NCI-H774 (cell line): ENCODE results near the gene WDR89.
"Not testable (repeated sequence)": the region's sequence is repeated elsewhere in the genome, so short reads cannot be mapped to it uniquely, and the experiment has no call there.

ENCODE experiments used
- DNase-seq: peaks from one replicate; lab custom pipeline; 2025; lab: John Stamatoyannopoulos, UW

Gene WDR89

GRCh38 chr14:63594455-63595372 lies 47.0 kb downstream of the WDR89 start:
- DNase-seq: no peak

DNA sequence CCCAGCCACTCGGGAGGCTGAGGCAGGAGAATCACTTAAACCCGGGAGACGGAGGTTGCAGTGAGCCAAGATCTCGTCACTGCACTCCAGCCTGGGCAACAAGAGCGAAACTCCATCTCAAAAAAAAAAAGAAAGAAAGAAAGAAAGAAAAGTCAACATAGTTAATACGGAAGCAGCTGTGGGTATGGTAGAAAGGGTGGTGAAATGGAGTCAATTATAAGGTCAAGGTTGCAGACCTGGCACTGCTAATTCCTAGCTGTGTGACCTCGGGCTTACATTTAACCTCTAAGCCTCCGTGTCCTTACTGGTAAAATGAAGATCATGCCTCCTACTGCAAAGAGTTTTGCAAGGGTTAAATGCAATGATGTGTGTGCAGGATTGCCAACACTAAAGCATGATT lies 58.6 kb downstream of the WDR89 start:
- not testable (repeated sequence) for DNase-seq

DNA sequence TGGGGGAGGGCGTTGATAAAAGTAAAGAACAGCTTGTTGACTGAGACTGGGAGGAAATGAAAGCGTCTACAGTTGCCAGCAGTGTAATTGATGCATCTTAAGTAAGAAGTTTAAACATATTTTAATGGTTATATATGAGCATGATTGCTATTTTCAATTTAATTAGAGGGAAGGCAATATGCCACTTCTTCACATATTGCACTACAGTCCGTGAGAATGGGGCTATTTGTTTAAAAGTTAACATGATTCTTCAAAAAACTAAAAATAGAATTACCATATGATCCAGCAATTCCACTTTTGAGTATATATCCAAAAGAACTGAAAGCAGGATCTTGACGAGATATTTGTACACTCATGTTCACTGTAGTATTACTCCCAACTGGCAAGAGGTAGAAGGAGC lies 60.2 kb downstream of the WDR89 start:
- no peak for DNase-seq

DNA sequence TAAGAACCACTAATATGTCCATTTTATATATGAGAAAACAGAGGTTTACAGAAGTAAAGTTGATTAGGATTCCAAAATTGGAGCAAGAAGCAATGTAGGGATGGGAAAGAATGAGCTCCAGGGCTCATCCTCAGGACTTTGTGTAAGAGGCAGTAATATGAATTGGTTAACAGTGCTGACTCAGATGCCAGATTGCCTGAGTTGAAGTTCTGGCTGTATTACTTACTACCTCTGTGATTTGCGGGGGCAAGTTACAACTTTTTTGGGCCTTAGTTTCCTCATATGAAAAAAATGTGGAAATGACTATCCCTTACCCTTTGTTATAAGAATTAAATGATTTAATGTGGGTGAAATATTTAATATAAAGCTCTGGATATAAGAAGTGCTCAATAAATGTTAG lies 63.4 kb downstream of the WDR89 start:
- DNase-seq: no peak

DNA sequence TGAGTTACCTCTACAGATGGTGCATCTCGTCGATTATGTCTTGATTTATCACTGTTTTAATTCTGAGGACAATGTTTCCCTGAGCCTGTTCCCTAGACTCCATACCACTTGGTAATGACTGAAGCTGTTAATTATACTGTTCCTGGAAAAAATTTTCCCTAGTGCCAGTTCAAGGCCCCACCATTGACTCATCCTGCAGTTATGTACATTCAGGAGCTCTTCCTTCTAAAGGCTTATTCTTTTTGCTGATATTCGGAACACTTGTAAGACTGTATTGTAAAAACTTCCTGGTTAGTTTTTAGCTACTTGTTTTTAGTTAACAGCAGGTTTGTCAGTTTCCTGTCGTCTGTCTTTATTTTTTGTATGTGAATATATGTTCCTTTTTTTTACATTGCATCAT lies 68.1 kb downstream of the WDR89 start:
- DNase-seq: no peak

DNA sequence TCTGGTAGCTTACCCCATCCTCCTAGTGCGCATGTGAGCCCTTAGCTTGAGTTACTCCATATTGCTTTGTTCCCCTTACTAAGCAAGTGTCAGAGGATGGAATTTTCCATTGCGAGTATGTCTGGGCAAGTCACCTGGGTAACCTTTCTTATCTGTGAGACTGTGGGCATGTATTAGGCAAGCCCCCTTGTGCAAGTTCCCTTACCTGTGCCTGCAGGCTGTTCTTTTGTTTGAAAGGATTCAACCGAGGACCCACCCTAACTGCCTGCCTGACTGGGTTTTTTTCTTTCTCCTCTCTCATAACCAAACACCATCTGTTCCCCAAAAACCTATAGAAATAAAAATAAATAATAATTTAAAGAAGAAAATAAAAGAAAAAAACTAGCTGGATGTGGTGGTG lies 76.2 kb downstream of the WDR89 start:
- no peak for DNase-seq

DNA sequence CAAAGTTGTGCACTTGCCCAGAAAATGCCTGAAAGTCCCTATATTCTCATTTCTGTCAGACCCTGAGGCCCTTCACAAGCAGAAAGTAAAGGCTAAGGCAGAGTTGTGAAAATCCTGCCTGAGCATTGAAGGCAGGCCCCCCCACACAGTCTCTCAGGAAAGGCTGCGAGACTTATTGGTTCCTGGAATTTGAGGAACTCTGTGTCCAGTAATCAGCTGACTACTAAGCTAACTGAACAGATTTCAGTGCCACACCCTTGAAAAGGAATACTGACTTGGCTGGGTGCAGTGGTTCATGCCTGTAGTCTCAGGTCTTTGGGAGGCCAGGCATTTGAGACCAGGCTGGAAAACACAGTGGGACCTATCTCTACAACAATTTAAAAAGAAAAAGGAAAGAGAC lies 77.4 kb downstream of the WDR89 start:
- DNase-seq: no peak

GRCh38 chr14:63563370-63564026 lies 78.2 kb downstream of the WDR89 start:
- DNase-seq: no peak

GRCh38 chr14:63562405-63562804 lies 79.3 kb downstream of the WDR89 start:
- DNase-seq: no peak

DNA sequence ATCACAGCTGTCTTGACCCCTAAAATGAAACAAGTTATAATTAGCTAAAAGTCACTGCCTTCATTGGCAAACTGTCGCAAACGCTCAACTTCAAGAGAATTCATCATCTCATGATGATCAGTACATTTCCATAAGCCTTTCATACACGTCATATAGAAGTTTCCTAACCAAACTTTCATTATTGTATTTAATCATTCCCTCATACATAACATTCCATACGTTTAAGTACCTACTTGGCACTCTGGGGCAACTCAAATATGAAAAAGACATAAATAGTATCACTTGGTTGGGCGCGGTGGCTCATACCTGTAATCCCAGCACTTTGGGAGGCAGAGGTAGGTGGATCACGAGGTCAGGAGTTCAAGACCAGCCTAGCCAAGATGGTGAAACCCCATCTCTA lies 86.1 kb downstream of the WDR89 start:
- no peak for DNase-seq

GRCh38 chr14:63551332-63551731 lies 90.3 kb downstream of the WDR89 start:
- DNase-seq: no peak

- no peak for DNase-seq
Observed at GRCh38 chr14:63547798-63548335, 93.8 kb downstream of the WDR89 start.
